Endothelial cell (in vitro differentiated cells): ENCODE measurements around the gene RWDD4. TPM values are rescaled to one million over a fixed set of nuclear protein-coding genes. Genes with fewer than 3 reads are reported as not detected.

Source experiments
- DNase-seq: peaks from one replicate; pipeline ENCODE4 v3.0.0; 2021; ENCODE audit warnings: low spot score
- H3K27ac Mint-ChIP-seq: one replicate; pipeline ENCODE4 v1.8.0; 2021; ENCODE audit warnings: mixed read lengths, inconsistent platforms; ENCODE audit not compliant: unreplicated experiment
- H3K27me3 Mint-ChIP-seq: one replicate; pipeline ENCODE4 v1.8.0; 2021; ENCODE audit warnings: mild to moderate bottlenecking, moderate library complexity, mixed read lengths, inconsistent platforms; ENCODE audit not compliant: unreplicated experiment
- H3K36me3 Mint-ChIP-seq: one replicate; pipeline ENCODE4 v1.8.0; 2021; ENCODE audit warnings: mild to moderate bottlenecking, low read depth, mixed read lengths, inconsistent platforms; ENCODE audit not compliant: unreplicated experiment
- H3K4me1 Mint-ChIP-seq: one replicate; pipeline ENCODE4 v1.8.0; 2021; ENCODE audit warnings: mild to moderate bottlenecking, mixed read lengths, inconsistent platforms; ENCODE audit not compliant: unreplicated experiment
- H3K4me3 Mint-ChIP-seq: one replicate; pipeline ENCODE4 v1.8.0; 2021; ENCODE audit warnings: mild to moderate bottlenecking, mixed read lengths, inconsistent platforms; ENCODE audit not compliant: unreplicated experiment
- H3K9me3 Mint-ChIP-seq: one replicate; pipeline ENCODE4 v1.8.0; 2021; ENCODE audit warnings: mixed read lengths, inconsistent platforms; ENCODE audit not compliant: unreplicated experiment
- CTCF ChIP-seq: fragments of 200-600 bp; sonication (generic); IDR thresholded peaks from one replicate; pipeline ENCODE4 v1.5.0; 2021; ENCODE audit warnings: antibody characterized with exemption; ENCODE audit not compliant: unreplicated experiment
- total RNA-seq: library from RNA; stranded (reverse); fragmentation: NEBNext Ultra II Directional; extraction: Animal tissue kit (Norgen Biotek cat#: 25700); gene quantifications from one replicate; pipeline ENCODE4 v1.2.1, GENCODE V29; 2021; ENCODE audit not compliant: unreplicated experiment

The RWDD4 gene
- total RNA-seq, 1 donor from 2014 or later: 13.1 TPM

- no peak for TF ChIP-seq CTCF
- DNase-seq: no peak
- Mint-ChIP-seq H3K36me3 (peaks cover 32% of the 10 kb centered on the region), H3K9me3 (no peaks in the 10 kb centered on the region), H3K4me3 (no peak overlapping the region), H3K27me3 (peaks cover 1% of the 10 kb centered on the region), H3K27ac (peak overlapping the region; percentile 74), H3K4me1 (peaks cover 9% of the 10 kb centered on the region)
Measured at GRCh38 chr4:183691006-183691405, 32.0 kb upstream of the RWDD4 start.

- peaks cover 1% of the 10 kb centered on the region for H3K27me3 Mint-ChIP-seq
- no peak overlapping the region for H3K27ac Mint-ChIP-seq
- TF ChIP-seq CTCF: no peak
- DNase-seq: no peak
- no peaks in the 10 kb centered on the region for H3K9me3 Mint-ChIP-seq
- H3K4me3 Mint-ChIP-seq: no peak overlapping the region
- peaks cover 28% of the 10 kb centered on the region for H3K36me3 Mint-ChIP-seq
- peaks cover 9% of the 10 kb centered on the region for H3K4me1 Mint-ChIP-seq
Measured at GRCh38 chr4:183688216-183688615, 29.2 kb upstream of the RWDD4 start.

DNA sequence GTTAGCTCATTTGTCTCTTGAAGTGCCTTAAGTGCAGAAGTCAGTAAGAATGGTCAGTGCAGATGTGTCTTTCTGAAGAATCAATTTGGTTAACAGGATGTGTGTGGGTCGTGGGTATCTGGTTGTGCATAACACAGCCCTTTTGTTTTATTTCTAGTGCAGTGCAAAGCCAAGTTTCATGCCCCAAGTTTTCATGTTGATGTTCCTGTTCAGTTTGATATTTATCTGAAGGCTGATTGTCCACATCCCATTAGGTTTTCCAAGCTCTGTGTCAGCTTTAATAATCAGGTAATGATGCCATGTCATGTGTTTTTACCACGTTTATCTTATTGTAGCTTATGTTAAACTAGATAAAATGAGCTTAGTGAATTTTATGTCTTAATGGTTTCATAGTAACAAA is 27.5 kb upstream of the RWDD4 start:
- no peak for DNase-seq
- Mint-ChIP-seq H3K36me3 (peaks cover 22% of the 10 kb centered on the region), H3K27me3 (peaks cover 1% of the 10 kb centered on the region), H3K4me3 (no peak overlapping the region), H3K9me3 (no peaks in the 10 kb centered on the region), H3K4me1 (peaks cover 9% of the 10 kb centered on the region), H3K27ac (no peak overlapping the region)
- no peak for TF ChIP-seq CTCF

- H3K4me1 Mint-ChIP-seq: peaks cover 2% of the 10 kb centered on the region
- H3K4me3 Mint-ChIP-seq: no peak overlapping the region
- no peak overlapping the region for H3K27ac Mint-ChIP-seq
- TF ChIP-seq CTCF: no peak
- no peaks in the 10 kb centered on the region for H3K27me3 Mint-ChIP-seq
- peaks cover 12% of the 10 kb centered on the region for H3K36me3 Mint-ChIP-seq
- H3K9me3 Mint-ChIP-seq: no peaks in the 10 kb centered on the region
- DNase-seq: no peak
Measured at GRCh38 chr4:183681119-183681518, 22.1 kb upstream of the RWDD4 start.

- H3K4me1 Mint-ChIP-seq: peaks cover 10% of the 10 kb centered on the region
- H3K36me3 Mint-ChIP-seq: peaks cover 4% of the 10 kb centered on the region
Measured at GRCh38 chr4:183675625-183676024, 16.6 kb upstream of the RWDD4 start.

More at GRCh38 chr4:183675625-183676024, 16.6 kb upstream of the RWDD4 start:
- DNase-seq: no peak
- Mint-ChIP-seq H3K9me3 (no peaks in the 10 kb centered on the region), H3K27ac (no peak overlapping the region), H3K27me3 (peaks cover 2% of the 10 kb centered on the region), H3K4me3 (no peak overlapping the region)
- no peak for TF ChIP-seq CTCF
